H9 (cell line): Measurements from ENCODE around the gene PPARGC1A. TPM values are rescaled to one million over a fixed set of nuclear protein-coding genes. Genes with fewer than 3 reads are reported as not detected.

Experiments
- DNase-seq: peaks from one replicate; pipeline ENCODE4 v3.0.0-alpha.2; 2017
- H2AFZ ChIP-seq: one replicate; pipeline ENCODE4 v1.6.1; 2013; ENCODE audit warnings: mild to moderate bottlenecking, low read length, control low read depth, moderate library complexity
- H2AK5ac ChIP-seq: 2 replicates; pipeline ENCODE4 v1.6.1; 2013; ENCODE audit warnings: low read length, control low read depth, mixed read lengths; ENCODE audit not compliant: insufficient read length
- H2BK120ac ChIP-seq: one replicate; pipeline ENCODE4 v1.6.1; 2013; ENCODE audit warnings: low read depth, mild to moderate bottlenecking, low read length, control low read depth, inconsistent platforms; ENCODE audit not compliant: poor library complexity, severe bottlenecking
- H2BK12ac ChIP-seq: 2 replicates; pipeline ENCODE4 v1.6.1; 2013; ENCODE audit warnings: low read length, control low read depth, mixed read lengths, low read depth; ENCODE audit not compliant: insufficient read length
- H2BK15ac ChIP-seq: 2 replicates; pipeline ENCODE4 v1.6.1; 2013; ENCODE audit warnings: low read depth, low read length, control low read depth
- H2BK20ac ChIP-seq: one replicate; pipeline ENCODE4 v1.6.1; 2013; ENCODE audit warnings: low read depth, mild to moderate bottlenecking, low read length, control low read depth, inconsistent platforms; ENCODE audit not compliant: poor library complexity, severe bottlenecking
- H2BK5ac ChIP-seq: 2 replicates; pipeline ENCODE4 v1.6.1; 2013; ENCODE audit warnings: low read length, control low read depth, mixed read lengths; ENCODE audit not compliant: insufficient read length
- H3K14ac ChIP-seq: 2 replicates; pipeline ENCODE4 v1.6.1; 2013; ENCODE audit warnings: low read length, control low read depth; ENCODE audit not compliant: insufficient read depth
- H3K18ac ChIP-seq: 2 replicates; pipeline ENCODE4 v1.6.1; 2013; ENCODE audit warnings: low read depth, mild to moderate bottlenecking, mixed read lengths, low read length, control low read depth; ENCODE audit not compliant: insufficient read length
- H3K23ac ChIP-seq: 2 replicates; pipeline ENCODE4 v1.6.1; 2013; ENCODE audit warnings: low read length, control low read depth, mixed read lengths, low read depth; ENCODE audit not compliant: insufficient read length
- H3K23me2 ChIP-seq: 2 replicates; pipeline ENCODE4 v1.6.1; 2013; ENCODE audit warnings: low read depth, mild to moderate bottlenecking, mixed read lengths, low read length, control low read depth; ENCODE audit not compliant: insufficient read length, poor library complexity, severe bottlenecking
- H3K27ac ChIP-seq: 2 replicates; pipeline ENCODE4 v1.5.1; 2013; ENCODE audit warnings: low read length, control low read depth, mixed read lengths, low read depth; ENCODE audit not compliant: insufficient read length
- H3K27me3 ChIP-seq: 2 replicates; pipeline ENCODE4 v1.6.1; 2013; ENCODE audit warnings: low read length, control low read depth, inconsistent platforms; ENCODE audit not compliant: insufficient read depth
- H3K4ac ChIP-seq: 2 replicates; pipeline ENCODE4 v1.6.1; 2013; ENCODE audit warnings: low read depth, mild to moderate bottlenecking, control low read depth, inconsistent platforms, low read length, moderate library complexity
- H3K4me1 ChIP-seq: 2 replicates; pipeline ENCODE4 v1.6.1; 2013; ENCODE audit warnings: low read length, control low read depth, inconsistent platforms; ENCODE audit not compliant: insufficient read depth
- H3K4me2 ChIP-seq: 2 replicates; pipeline ENCODE4 v1.6.1; 2013; ENCODE audit warnings: low read length, control low read depth, mixed read lengths; ENCODE audit not compliant: insufficient read length, insufficient read depth
- H3K56ac ChIP-seq: 2 replicates; pipeline ENCODE4 v1.6.1; 2013; ENCODE audit warnings: low read depth, mild to moderate bottlenecking, mixed read lengths, low read length, control low read depth; ENCODE audit not compliant: insufficient read length
- H3K79me1 ChIP-seq: 2 replicates; pipeline ENCODE4 v1.6.1; 2013; ENCODE audit warnings: low read depth, mild to moderate bottlenecking, moderate library complexity, low read length, control low read depth, inconsistent platforms; ENCODE audit not compliant: insufficient read depth, poor library complexity, severe bottlenecking
- H3K79me2 ChIP-seq: 2 replicates; pipeline ENCODE4 v1.6.1; 2013; ENCODE audit warnings: low read length, control low read depth, inconsistent platforms; ENCODE audit not compliant: insufficient read depth
- H3K9ac ChIP-seq: 2 replicates; pipeline ENCODE4 v1.6.1; 2013; ENCODE audit warnings: low read length, control low read depth, mixed read lengths; ENCODE audit not compliant: insufficient read length; ENCODE audit errors: extremely low read depth
- H3K9me3 ChIP-seq: one replicate; pipeline ENCODE4 v1.6.1; 2013; ENCODE audit warnings: low read depth, low read length, inconsistent platforms; ENCODE audit not compliant: control insufficient read depth
- H3T11ph ChIP-seq: one replicate; pipeline ENCODE4 v1.6.1; 2013; ENCODE audit warnings: mild to moderate bottlenecking, low read length, control low read depth, inconsistent platforms
- H4K20me1 ChIP-seq: one replicate; pipeline ENCODE4 v1.6.1; 2013; ENCODE audit not compliant: control insufficient read depth, insufficient read length, insufficient read depth
- H4K5ac ChIP-seq: 2 replicates; pipeline ENCODE4 v1.6.1; 2013; ENCODE audit warnings: low read depth, mild to moderate bottlenecking, mixed read lengths, low read length, control low read depth; ENCODE audit not compliant: insufficient read length
- H4K8ac ChIP-seq: replicated peaks from 2 replicates; pipeline ENCODE4 v1.6.1; 2013; ENCODE audit warnings: low read length, control low read depth, mixed read lengths, low read depth; ENCODE audit not compliant: insufficient read length
- H4K91ac ChIP-seq: 2 replicates; pipeline ENCODE4 v1.6.1; 2013; ENCODE audit warnings: low read depth, mild to moderate bottlenecking, moderate library complexity, mixed read lengths, low read length, control low read depth; ENCODE audit not compliant: insufficient read length
- H3K27ac Mint-ChIP-seq, 3 experiments: 2 replicates in 2 of 3; 3 replicates in 1 of 3; pipeline ENCODE4 v1.8.0; 2020 to 2021; ENCODE audit warnings: mixed read lengths in 3 of 3, mild to moderate bottlenecking in 1 of 3, moderate library complexity in 1 of 3
- H3K27me3 Mint-ChIP-seq: 2 replicates; pipeline ENCODE4 v1.8.0; 2021; ENCODE audit warnings: low read depth, mild to moderate bottlenecking, moderate library complexity, mixed read lengths
- H3K36me3 Mint-ChIP-seq, 3 experiments: 2 replicates in 2 of 3; 3 replicates in 1 of 3; pipeline ENCODE4 v1.8.0; 2020 to 2021; ENCODE audit warnings: low read depth in 3 of 3, mixed read lengths in 3 of 3; ENCODE audit not compliant: insufficient read depth in 1 of 3
- H3K4me1 Mint-ChIP-seq, 2 experiments: 2 replicates each; pipeline ENCODE4 v1.8.0; 2020; ENCODE audit warnings: mixed read lengths in 2 of 2
- H3K4me3 Mint-ChIP-seq, 2 experiments: 2 replicates in 1 of 2; 3 replicates in 1 of 2; pipeline ENCODE4 v1.8.0; 2020 to 2021; ENCODE audit warnings: mild to moderate bottlenecking in 2 of 2, mixed read lengths in 2 of 2, moderate library complexity in 1 of 2
- H3K9me3 Mint-ChIP-seq, 2 experiments: 2 replicates in 1 of 2; 3 replicates in 1 of 2; pipeline ENCODE4 v1.8.0; 2020; ENCODE audit warnings: mild to moderate bottlenecking in 2 of 2, mixed read lengths in 2 of 2, moderate library complexity in 1 of 2
- CTCF ChIP-seq: fragments of 200-600 bp; sonication (generic); conservative IDR thresholded peaks from 3 replicates; pipeline ENCODE4 v1.8.0; 2021; ENCODE audit warnings: antibody characterized with exemption, mild to moderate bottlenecking
- WGBS: extraction: QIAGEN DNeasy Blood & Tissue Kit; methylation state at CpG from one replicate; pipeline ENCODE4 v1.1.7; 2013; ENCODE audit warnings: missing lambda C conversion rate, low lambda C conversion rate, mixed read lengths; ENCODE audit not compliant: insufficient read length; ENCODE audit errors: extremely low coverage; 5-methylcytosine and 5-hydroxymethylcytosine counted together
- total RNA-seq: library from RNA; stranded (reverse); gene quantifications from 2 replicates; pipeline ENCODE4 v1.2.1, GENCODE V29; 2021

The PPARGC1A gene
- total RNA-seq, 1 experiment from 2014 or later = 1.7 TPM

- Histone ChIP-seq H3K79me1 (no peaks in the 10 kb centered on the region), H2BK12ac (no peak overlapping the region), H2BK120ac (no peak overlapping the region), H3K23ac (no peak overlapping the region), H2AK5ac (no peak overlapping the region), H2AFZ (no peak overlapping the region), H3K9me3 (no peaks in the 10 kb centered on the region), H3K27me3 (no peaks in the 10 kb centered on the region), H2BK5ac (no peak overlapping the region), H3K4ac (no peak overlapping the region), H4K20me1 (no peaks in the 10 kb centered on the region), H3K9ac (no peak overlapping the region), H3K18ac (no peak overlapping the region), H3K4me2 (no peak overlapping the region), H3K4me1 (peaks cover 2% of the 10 kb centered on the region; the same call in 1 of the 2 replicates), H2BK15ac (no peak overlapping the region), H4K91ac (no peak overlapping the region), H4K5ac (no peak overlapping the region), H3K14ac (no peak overlapping the region), H3K79me2 (no peaks in the 10 kb centered on the region), H3K23me2 (no peaks in the 10 kb centered on the region), H3K27ac (no peak overlapping the region), H3K56ac (no peak overlapping the region), H3T11ph (no peak overlapping the region), H2BK20ac (no peak overlapping the region), H4K8ac (no peak overlapping the region)
- Mint-ChIP-seq H3K27me3 (no peaks in the 10 kb centered on the region), H3K4me1 (peaks cover 17 to 23% of the 10 kb centered on the region in 2 experiments), H3K4me3 (no peak overlapping the region), H3K27ac (no peak overlapping the region), H3K9me3 (peaks cover 3 to 6% of the 10 kb centered on the region in 2 experiments; a peak in 3 of 5 replicates), H3K36me3 (peaks cover 0 to 4% (median 0%) of the 10 kb centered on the region in 3 experiments; a peak in 3 of 7 replicates)
- DNase-seq = no peak
- no CpG with 5 or more reads among the region's 6 CpGs for WGBS
- TF ChIP-seq CTCF = no peak
Measured at GRCh38 chr4:23779422-23779821, 110.4 kb downstream of the PPARGC1A start.
